B cell (primary cell): ENCODE results near the gene MLEC. TPM values are rescaled to one million over a fixed set of nuclear protein-coding genes. Genes with fewer than 3 reads are reported as not detected.

ENCODE experiments used
- ATAC-seq: fragments of 200-7000 bp; cut with Tn5 transposase; one replicate; pipeline ENCODE4 v1.10.0; 2021; ENCODE audit warnings: low read depth, mild to moderate bottlenecking, moderate number of reproducible peaks, moderate library complexity
- CTCF ChIA-PET: fragments of 350-600 bp; sonication (Branson Sonifier 250); formaldehyde crosslinking; loops from one replicate; lab custom pipeline; 2021; ENCODE audit warnings: antibody characterized with exemption, inconsistent platforms; lab: Charles Lee
- POLR2A ChIA-PET: fragments of 350-600 bp; sonication (Branson Sonifier 250); formaldehyde crosslinking; loops from one replicate; lab custom pipeline; 2021; ENCODE audit warnings: antibody characterized with exemption; lab: Charles Lee
- DNase-seq: peaks from one replicate; pipeline ENCODE4 v3.0.0; 2013
- H2AFZ ChIP-seq: 2 replicates; pipeline ENCODE4 v1.6.1; 2012; ENCODE audit warnings: mild to moderate bottlenecking, low read depth, low read length; ENCODE audit not compliant: insufficient read depth, poor library complexity, severe bottlenecking
- H3K27ac ChIP-seq, 2 donors: 1 replicate in 1 of 2; 2 replicates in 1 of 2; pipeline ENCODE4 v1.5.1; 2012 to 2013; ENCODE audit warnings: low read length in 2 of 2, mild to moderate bottlenecking in 2 of 2, moderate library complexity in 1 of 2
- H3K27me3 ChIP-seq, 4 experiments: fragments of 200-600 bp in 1 of 4; sonication (generic) in 1 of 4; replicated peaks in 1 of 4; 1 replicate in 2 of 4; 2 replicates in 2 of 4; pipeline versions ENCODE4 v1.6.1 to v1.7.0; 2013 to 2016; ENCODE audit warnings: low read length in 3 of 4, mild to moderate bottlenecking in 2 of 4, mixed read lengths in 1 of 4, moderate library complexity in 1 of 4; ENCODE audit not compliant: insufficient read depth in 4 of 4, control insufficient read depth in 3 of 4; ENCODE audit errors: control extremely low read depth in 1 of 4
- H3K36me3 ChIP-seq, 2 experiments: replicated peaks in 1 of 2; 1 replicate in 1 of 2; 2 replicates in 1 of 2; pipeline versions ENCODE4 v1.6.1 to v1.7.1; 2013; ENCODE audit warnings: low read length in 1 of 2; ENCODE audit not compliant: insufficient read depth in 2 of 2, control insufficient read depth in 1 of 2; ENCODE audit errors: control extremely low read depth in 1 of 2, extremely low read depth in 1 of 2
- H3K4me1 ChIP-seq, 2 donors: fragments of 200-600 bp in 1 of 2; sonication (generic) in 1 of 2; 1 replicate in 1 of 2; 2 replicates in 1 of 2; pipeline versions ENCODE4 v1.5.1 to v1.6.1; 2013 to 2017; ENCODE audit warnings: low read length in 2 of 2; ENCODE audit not compliant: control insufficient read depth in 2 of 2, insufficient read depth in 2 of 2
- H3K4me2 ChIP-seq: replicated peaks from 2 replicates; pipeline ENCODE3; 2012; ENCODE audit warnings: mild to moderate bottlenecking, low read depth, low read length; ENCODE audit not compliant: poor library complexity, severe bottlenecking
- H3K4me3 ChIP-seq, 5 experiments: fragments of 200-600 bp in 1 of 5; sonication (generic) in 1 of 5; 1 replicate in 3 of 5; 2 replicates in 2 of 5; pipeline versions ENCODE4 v1.5.1 to v1.7.0; 2011 to 2016; ENCODE audit warnings: low read length in 4 of 5, mild to moderate bottlenecking in 4 of 5, low read depth in 2 of 5, control low read depth in 1 of 5, moderate library complexity in 1 of 5; ENCODE audit not compliant: insufficient read depth in 1 of 5; ENCODE audit errors: control extremely low read depth in 1 of 5, extremely low read depth in 1 of 5
- H3K79me2 ChIP-seq: fragments of 200-600 bp; sonication (generic); one replicate; pipeline ENCODE4 v1.6.0; 2016; ENCODE audit warnings: low read length; ENCODE audit not compliant: control insufficient read depth, insufficient read depth
- H3K9ac ChIP-seq: fragments of 200-600 bp; sonication (generic); 2 replicates; pipeline ENCODE4 v1.6.1; 2017; ENCODE audit warnings: mild to moderate bottlenecking, low read length, moderate library complexity
- H3K9me3 ChIP-seq, 3 donors: one replicate each; pipeline versions ENCODE4 v1.6.1 to v1.7.1; 2013; ENCODE audit warnings: low read length in 2 of 3; ENCODE audit not compliant: control insufficient read depth in 2 of 3, insufficient read depth in 1 of 3; ENCODE audit errors: control extremely low read depth in 1 of 3
- H4K20me1 ChIP-seq: 2 replicates; pipeline ENCODE4 v1.6.0; 2012; ENCODE audit warnings: mild to moderate bottlenecking, low read length; ENCODE audit not compliant: insufficient read depth, control insufficient read depth, poor library complexity, severe bottlenecking
- H3K27ac Mint-ChIP-seq: one replicate; pipeline ENCODE4 v1.8.0; 2021; ENCODE audit warnings: mixed read lengths
- H3K27me3 Mint-ChIP-seq: one replicate; pipeline ENCODE4 v1.8.0; 2021; ENCODE audit warnings: mixed read lengths
- H3K4me1 Mint-ChIP-seq: one replicate; pipeline ENCODE4 v1.8.0; 2021; ENCODE audit warnings: mixed read lengths
- H3K4me3 Mint-ChIP-seq: one replicate; pipeline ENCODE4 v1.8.0; 2021; ENCODE audit warnings: mixed read lengths
- H3K9me3 Mint-ChIP-seq: one replicate; pipeline ENCODE4 v1.8.0; 2022; ENCODE audit warnings: mixed read lengths; ENCODE audit not compliant: insufficient read depth
- EZH2 ChIP-seq: IDR thresholded peaks from 2 replicates; pipeline ENCODE4 v1.6.1; 2012; ENCODE audit warnings: borderline replicate concordance, low read depth, mild to moderate bottlenecking, moderate library complexity, low read length; ENCODE audit not compliant: insufficient read depth, poor library complexity, severe bottlenecking
- WGBS: methylation state at CpG from one replicate; pipeline ENCODE4 v1.1.5; 2013; ENCODE audit warnings: missing lambda C conversion rate; ENCODE audit not compliant: insufficient coverage; 5-methylcytosine and 5-hydroxymethylcytosine counted together
- intact Hi-C: fragments of 100-400 bp; cut with micrococcal nuclease; formaldehyde crosslinking; loops from one replicate; pipeline ENCODE4 v1.10.0; 2022
- polyA minus RNA-seq: library from RNA; depleted of rRNA, polyadenylated mRNA; stranded (reverse); fragments of >200 nt; gene quantifications from 2 replicates; pipeline ENCODE4 v1.2.3, GENCODE V29; 2012
- polyA plus RNA-seq: library from polyadenylated mRNA; depleted of rRNA; stranded (reverse); fragments of >200 nt; gene quantifications from 2 replicates; pipeline ENCODE4 v1.2.3, GENCODE V29; 2012
- total RNA-seq, 2 donors: library from RNA; stranded (reverse); fragments of 120-200 nt in 1 of 2; gene quantifications; 1 replicate in 1 of 2; 2 replicates in 1 of 2; pipeline versions ENCODE4 v1.2.3 to v1.2.4, GENCODE V29; 2013 to 2022
- TF ChIP-seq, protein P1 (sequence below): fragments of 200-600 bp; IDR thresholded peaks from one replicate; pipeline ENCODE4 v1.8.0; 2022; ENCODE audit warnings: antibody characterized with exemption, mild to moderate bottlenecking

MLEC gene, protein sequence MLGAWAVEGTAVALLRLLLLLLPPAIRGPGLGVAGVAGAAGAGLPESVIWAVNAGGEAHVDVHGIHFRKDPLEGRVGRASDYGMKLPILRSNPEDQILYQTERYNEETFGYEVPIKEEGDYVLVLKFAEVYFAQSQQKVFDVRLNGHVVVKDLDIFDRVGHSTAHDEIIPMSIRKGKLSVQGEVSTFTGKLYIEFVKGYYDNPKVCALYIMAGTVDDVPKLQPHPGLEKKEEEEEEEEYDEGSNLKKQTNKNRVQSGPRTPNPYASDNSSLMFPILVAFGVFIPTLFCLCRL
- total RNA-seq (39.8 and 52.6 TPM in 2 replicates), polyA plus RNA-seq (3.4 and 5.5 TPM in 2 replicates), polyA minus RNA-seq (10.3 and 14.9 TPM in 2 replicates)
- 31.7 TPM for total RNA-seq (2013)

DNA sequence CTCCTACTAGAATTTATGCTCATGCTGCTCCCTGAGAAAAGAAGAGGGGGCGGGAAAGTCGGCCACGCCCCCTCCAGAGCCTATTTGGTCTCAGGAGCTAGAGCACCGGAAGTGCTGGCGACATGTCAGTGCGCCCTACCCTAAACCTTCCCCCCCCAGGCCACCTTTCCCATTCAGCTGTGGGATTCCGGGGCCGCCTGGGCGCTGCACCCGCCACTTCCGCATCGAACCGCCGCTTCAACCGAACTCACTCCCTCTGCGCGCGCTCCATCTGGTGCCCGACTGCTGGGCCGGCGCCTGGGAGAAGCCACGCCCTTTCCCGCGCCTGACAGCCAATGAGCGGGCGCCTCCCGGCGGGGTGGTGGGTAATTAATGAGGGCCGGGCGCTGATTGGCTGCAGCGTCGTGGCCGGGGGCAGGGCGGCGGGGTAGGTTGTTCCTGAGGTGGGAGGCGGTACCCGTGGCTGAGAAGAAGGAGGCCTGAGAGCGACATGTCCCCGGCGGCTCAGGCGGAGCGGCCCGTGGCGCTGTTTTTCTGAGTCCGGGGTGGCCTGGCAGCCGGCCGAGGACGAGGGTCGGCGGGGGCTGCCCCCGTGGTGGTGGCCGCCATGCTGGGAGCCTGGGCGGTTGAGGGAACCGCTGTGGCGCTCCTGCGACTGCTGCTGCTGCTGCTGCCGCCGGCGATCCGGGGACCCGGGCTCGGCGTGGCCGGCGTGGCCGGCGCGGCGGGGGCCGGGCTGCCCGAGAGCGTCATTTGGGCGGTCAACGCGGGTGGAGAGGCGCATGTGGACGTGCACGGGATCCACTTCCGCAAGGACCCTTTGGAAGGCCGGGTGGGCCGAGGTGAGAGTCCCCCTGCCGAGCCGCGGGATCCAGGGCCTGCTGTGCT lies at the start of gene MLEC:
MLEC (plus strand) TSS at position 460 of the 888 bp plus-strand sequence; CDS start at position 608, 148 bp downstream.
- under 1% methylated on average over 79 of the region's 84 CpGs for WGBS
- H3K27me3 Mint-ChIP-seq = no peaks in the 10 kb centered on the region
- DNase-seq (no peak), ATAC-seq (peak; percentile 77)
- Histone ChIP-seq H3K9ac (peak within 1 kb of the TSS; percentile 77), H2AFZ (peak within 1 kb of the TSS; percentile 91), H3K4me2 (peak within 1 kb of the TSS; percentile 84), H3K4me3 (peak within 1 kb of the TSS; percentile 78 to 91 (median 81)), H3K4me1 (peaks cover 41 to 46% of the 10 kb centered on the region in 2 donors), H3K36me3 (no peaks in the 10 kb centered on the region), H4K20me1 (peaks cover 46% of the 10 kb centered on the region), H3K27me3 (no peaks in the 10 kb centered on the region), H3K9me3 (peaks cover 0 to 6% (median 2%) of the 10 kb centered on the region in 3 donors), H3K27ac (peak within 1 kb of the TSS; percentile 84 to 87), H3K79me2 (peaks cover 49% of the 10 kb centered on the region)
- TF ChIP-seq, protein P1, sequence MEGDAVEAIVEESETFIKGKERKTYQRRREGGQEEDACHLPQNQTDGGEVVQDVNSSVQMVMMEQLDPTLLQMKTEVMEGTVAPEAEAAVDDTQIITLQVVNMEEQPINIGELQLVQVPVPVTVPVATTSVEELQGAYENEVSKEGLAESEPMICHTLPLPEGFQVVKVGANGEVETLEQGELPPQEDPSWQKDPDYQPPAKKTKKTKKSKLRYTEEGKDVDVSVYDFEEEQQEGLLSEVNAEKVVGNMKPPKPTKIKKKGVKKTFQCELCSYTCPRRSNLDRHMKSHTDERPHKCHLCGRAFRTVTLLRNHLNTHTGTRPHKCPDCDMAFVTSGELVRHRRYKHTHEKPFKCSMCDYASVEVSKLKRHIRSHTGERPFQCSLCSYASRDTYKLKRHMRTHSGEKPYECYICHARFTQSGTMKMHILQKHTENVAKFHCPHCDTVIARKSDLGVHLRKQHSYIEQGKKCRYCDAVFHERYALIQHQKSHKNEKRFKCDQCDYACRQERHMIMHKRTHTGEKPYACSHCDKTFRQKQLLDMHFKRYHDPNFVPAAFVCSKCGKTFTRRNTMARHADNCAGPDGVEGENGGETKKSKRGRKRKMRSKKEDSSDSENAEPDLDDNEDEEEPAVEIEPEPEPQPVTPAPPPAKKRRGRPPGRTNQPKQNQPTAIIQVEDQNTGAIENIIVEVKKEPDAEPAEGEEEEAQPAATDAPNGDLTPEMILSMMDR = no peak
- TF ChIP-seq EZH2 = no peak
- H3K27ac Mint-ChIP-seq = peak within 1 kb of the TSS; percentile 96
- H3K4me3 Mint-ChIP-seq = peak within 1 kb of the TSS; percentile 93
- POLR2A ChIA-PET = interaction anchor here (0.8 to 1.6 kb wide), 5 partner anchors 11 to 394 kb away, joined by 3 to 5 read pairs (median 5); partner anchors contain the start of genes RNU4-1 and UNC119B
- intact Hi-C loops = loop anchor here (1.0 to 10.0 kb wide), 11 partner anchors 18 to 1200 kb away; partner anchors contain the start of genes ACADS, C12orf43, COX6A1 and POP5
- H3K4me1 Mint-ChIP-seq = peaks cover 49% of the 10 kb centered on the region
- no peaks in the 10 kb centered on the region for H3K9me3 Mint-ChIP-seq
- CTCF ChIA-PET = interaction anchor here (0.6 to 8.9 kb wide), 10 partner anchors 9 to 248 kb away, joined by 3 to 121 read pairs (median 4); partner anchors contain the start of gene POP5
